ENCODE measurements around the gene ATP7A. TPM values are rescaled to one million over a fixed set of nuclear protein-coding genes. Genes with fewer than 3 reads are reported as not detected.

ATP7A gene
- total and polyA plus RNA-seq, 2 experiments from 2014 or later: 5.4 to 8.4 TPM

DNA sequence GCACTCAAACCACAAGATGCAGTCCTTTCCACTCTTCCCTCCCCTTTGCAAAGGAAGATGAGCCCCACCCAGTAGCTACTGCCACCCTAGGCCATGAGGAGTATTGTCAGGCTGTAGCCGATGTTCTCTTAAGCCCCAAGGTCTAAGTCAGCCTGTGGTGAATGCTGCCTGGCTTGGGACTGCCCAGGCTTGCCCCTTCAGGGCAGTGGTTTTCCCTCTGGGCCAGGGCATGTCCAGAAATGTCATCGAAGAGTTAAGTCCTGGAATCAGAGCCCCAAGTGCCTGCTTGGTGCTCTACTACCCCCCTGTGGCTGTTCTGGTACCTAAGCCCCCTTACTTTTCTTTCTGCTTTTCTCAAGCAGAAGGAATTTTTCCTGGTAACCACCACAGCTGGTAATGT is 181.8 kb downstream of the ATP7A start:
- Histone ChIP-seq H3K4me1 (ENCODE audit: low read depth) (no peaks in the 10 kb centered on the region), H3K9me3 (ENCODE audit: low read depth) (no peaks in the 10 kb centered on the region), H3K36me3 (no peaks in the 10 kb centered on the region), H3K27me3 (no peaks in the 10 kb centered on the region), H3K27ac (no peak overlapping the region), H3K4me3 (no peak overlapping the region)
- TF ChIP-seq, protein P1, sequence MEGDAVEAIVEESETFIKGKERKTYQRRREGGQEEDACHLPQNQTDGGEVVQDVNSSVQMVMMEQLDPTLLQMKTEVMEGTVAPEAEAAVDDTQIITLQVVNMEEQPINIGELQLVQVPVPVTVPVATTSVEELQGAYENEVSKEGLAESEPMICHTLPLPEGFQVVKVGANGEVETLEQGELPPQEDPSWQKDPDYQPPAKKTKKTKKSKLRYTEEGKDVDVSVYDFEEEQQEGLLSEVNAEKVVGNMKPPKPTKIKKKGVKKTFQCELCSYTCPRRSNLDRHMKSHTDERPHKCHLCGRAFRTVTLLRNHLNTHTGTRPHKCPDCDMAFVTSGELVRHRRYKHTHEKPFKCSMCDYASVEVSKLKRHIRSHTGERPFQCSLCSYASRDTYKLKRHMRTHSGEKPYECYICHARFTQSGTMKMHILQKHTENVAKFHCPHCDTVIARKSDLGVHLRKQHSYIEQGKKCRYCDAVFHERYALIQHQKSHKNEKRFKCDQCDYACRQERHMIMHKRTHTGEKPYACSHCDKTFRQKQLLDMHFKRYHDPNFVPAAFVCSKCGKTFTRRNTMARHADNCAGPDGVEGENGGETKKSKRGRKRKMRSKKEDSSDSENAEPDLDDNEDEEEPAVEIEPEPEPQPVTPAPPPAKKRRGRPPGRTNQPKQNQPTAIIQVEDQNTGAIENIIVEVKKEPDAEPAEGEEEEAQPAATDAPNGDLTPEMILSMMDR (IDR thresholded peaks at IDR 0.05; ENCODE audit: low read depth, low read length): peak; percentile 44
- peak; percentile 52 to 67 for DNase-seq (ENCODE audit: low read depth in 1 of 2, low spot score in 1 of 2)

DNA sequence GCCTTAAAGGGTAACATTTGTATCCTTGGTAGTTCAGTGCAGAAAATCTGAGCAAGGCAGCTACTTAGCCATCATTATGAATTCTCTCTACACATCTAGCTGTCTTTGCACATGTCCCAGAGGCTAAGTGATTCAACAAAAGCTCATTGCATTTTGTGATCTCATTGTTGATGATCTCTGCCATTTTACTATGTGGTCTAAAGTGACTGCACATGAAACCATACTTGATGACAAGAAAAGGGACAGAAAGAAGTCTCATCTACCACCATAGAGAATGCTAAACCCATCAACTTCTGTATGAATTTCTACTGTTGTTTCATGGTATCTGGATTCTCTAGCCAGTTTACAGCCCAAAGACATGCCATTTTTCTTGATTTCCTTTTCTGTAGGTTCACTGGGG is 187.6 kb downstream of the ATP7A start:
- no peaks in the 10 kb centered on the region for H3K9me3 ChIP-seq (ENCODE audit: low read depth)
- H3K4me3 ChIP-seq: no peak overlapping the region
- TF ChIP-seq, protein P1 (IDR thresholded peaks at IDR 0.05; ENCODE audit: low read depth, low read length): no peak
- H3K4me1 ChIP-seq (ENCODE audit: low read depth): no peaks in the 10 kb centered on the region
- H3K27me3 ChIP-seq: no peaks in the 10 kb centered on the region
- no peaks in the 10 kb centered on the region for H3K36me3 ChIP-seq
- H3K27ac ChIP-seq: no peak overlapping the region
- DNase-seq (ENCODE audit: low read depth in 1 of 2, low spot score in 1 of 2): no peak

Other genes with a start within 250 kb of the ATP7A start
- gene ATRX, start 124.5 kb upstream of the ATP7A start, total RNA-seq: 72.5 and 87.8 TPM in 2 replicates
- 76.0 and 85.6 TPM in 2 replicates for gene ATRX, start 124.5 kb upstream of the ATP7A start, polyA plus RNA-seq
- 39.1 and 57.3 TPM in 2 replicates for gene MAGT1, start 15.3 kb upstream of the ATP7A start, total RNA-seq
- gene MAGT1, start 15.3 kb upstream of the ATP7A start, polyA plus RNA-seq: 53.6 and 54.3 TPM in 2 replicates
- 320 and 1,028 TPM in 2 replicates for gene COX7B, start 11.2 kb upstream of the ATP7A start, total RNA-seq
- gene COX7B, start 11.2 kb upstream of the ATP7A start, polyA plus RNA-seq: 1,340 and 1,709 TPM in 2 replicates
- gene PGAM4, start 58.9 kb downstream of the ATP7A start, total RNA-seq: not detected in 2 replicates
- gene PGAM4, start 58.9 kb downstream of the ATP7A start, polyA plus RNA-seq: 0.39 and 0.55 TPM in 2 replicates
- 602 and 938 TPM in 2 replicates for gene PGK1, start 193.6 kb downstream of the ATP7A start, total RNA-seq
- gene PGK1, start 193.6 kb downstream of the ATP7A start, polyA plus RNA-seq: 1,198 and 1,568 TPM in 2 replicates
- gene TAF9B, start 229.0 kb downstream of the ATP7A start, total RNA-seq: 9.6 and 10.4 TPM in 2 replicates
- gene TAF9B, start 229.0 kb downstream of the ATP7A start, polyA plus RNA-seq: 18.3 and 20.3 TPM in 2 replicates

Data from cardiac muscle cell (in vitro differentiated cells and primary cell).